NCI-H510A treated with DMSO at 0.1 percent for 48 hours (cell line): Measurements from ENCODE around the gene ZIC3.
"Not testable (repeated sequence)": the region's sequence is repeated elsewhere in the genome, so short reads cannot be mapped to it uniquely, and the experiment has no call there.

Experiments
- DNase-seq: peaks from one replicate; lab custom pipeline; 2025; lab: John Stamatoyannopoulos, UW

ZIC3 gene

DNA sequence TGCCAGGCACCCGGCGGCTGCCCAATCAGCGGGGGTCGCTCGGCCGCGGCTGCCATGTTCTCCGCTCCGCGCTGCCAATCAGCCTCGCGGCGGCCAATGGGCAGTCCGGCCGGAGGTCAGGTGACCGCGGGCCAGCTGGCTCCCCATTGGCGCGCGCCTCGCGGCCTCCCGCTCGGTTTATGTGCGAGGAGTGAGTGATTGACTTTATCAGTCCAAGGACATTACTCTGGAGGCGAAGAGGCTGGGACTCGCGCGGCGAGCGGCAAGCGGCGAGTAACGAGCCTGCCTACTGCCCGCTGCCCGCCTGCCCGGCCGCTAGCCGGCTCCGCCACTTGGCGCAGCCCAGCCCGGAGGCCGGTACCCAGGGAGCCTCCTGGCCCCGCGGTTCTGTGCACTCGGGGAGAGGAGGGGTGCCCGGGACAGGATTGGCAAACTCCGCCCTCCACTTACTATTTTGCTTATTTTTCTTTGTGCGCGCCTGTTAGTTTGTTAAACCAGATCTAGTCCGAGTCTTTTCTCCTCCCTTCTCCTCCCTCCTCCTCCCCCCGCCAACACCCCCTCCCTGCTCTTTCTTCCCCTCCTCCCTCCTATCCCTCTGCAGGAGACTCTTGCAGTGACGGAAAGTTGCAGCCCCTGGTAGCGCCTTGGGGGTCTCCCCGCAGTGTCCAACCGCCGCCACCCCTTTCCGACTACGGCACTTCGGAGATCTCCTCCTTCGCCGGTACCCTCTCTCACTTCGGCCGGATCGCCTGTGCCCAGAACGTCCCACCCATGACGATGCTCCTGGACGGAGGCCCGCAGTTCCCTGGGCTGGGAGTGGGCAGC lies at the start of gene ZIC3:
TSS of gene ZIC3 (plus strand) at position 207 of the 825 bp plus-strand sequence. CDS start at position 772, 565 bp downstream.
- no peak for DNase-seq

DNA sequence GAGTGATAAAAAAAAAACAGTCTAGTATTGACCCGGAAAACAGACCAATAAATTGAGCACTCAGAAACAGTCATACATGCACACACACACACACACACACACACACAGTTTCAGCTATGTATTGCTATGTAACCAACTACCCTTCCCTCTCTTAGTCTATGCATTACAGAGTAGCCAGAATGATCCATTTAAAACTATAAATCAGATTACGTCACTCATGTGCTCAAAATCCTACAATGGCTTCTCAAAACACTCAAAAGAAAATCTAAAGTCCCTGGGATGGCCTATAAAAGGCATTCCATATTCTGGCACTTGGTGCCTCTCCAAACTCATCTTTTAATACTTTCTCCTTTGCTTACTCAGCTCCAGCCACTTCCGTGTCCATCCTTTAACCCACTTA lies 46.5 kb upstream of the ZIC3 start:
- DNase-seq: no peak

DNA sequence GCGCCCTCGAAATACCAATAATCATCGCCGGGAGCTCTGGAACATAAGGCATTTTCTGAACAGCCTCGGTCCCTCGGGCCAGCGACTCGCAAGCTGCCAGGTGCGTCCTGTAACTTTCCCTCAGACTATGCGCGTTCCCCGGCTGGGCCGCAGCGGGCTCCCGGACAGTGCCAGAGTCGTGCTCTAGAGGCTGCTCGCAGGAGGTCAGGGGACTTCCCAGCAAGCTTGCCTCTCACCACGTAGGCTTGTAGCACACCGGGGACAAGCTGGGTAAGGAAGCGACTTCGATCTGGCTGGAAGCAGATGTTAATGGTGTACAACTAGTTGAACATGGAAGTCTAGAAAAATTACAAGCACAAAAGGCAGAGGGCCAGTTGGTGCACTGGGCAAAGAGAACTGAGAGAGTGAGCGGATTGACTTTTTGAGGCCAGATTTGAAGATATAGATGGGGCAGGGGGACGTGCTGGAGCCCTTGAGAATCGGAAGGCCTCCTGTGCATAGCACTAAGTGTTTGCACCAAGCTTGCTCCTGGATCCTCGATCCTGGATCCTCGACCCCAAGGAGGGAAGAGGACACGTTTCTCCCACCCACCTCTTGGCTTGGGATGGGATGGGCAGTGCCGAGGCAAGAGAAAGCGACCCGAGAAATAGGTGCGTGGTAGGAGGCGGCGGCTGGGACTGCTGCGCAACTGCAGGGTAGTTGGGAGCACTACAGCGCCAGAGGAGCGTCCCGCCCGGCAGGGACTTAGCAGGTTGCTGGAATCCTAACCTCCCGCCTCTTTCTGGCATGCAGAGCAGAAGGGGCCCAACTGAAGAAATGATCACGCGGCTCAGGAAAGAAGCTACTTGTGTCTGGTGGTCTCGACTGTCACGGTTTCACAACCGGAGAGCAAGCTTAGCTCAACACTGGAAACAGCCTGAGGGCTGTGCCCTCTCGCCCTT lies 19.9 kb upstream of the ZIC3 start:
- DNase-seq: no peak

DNA sequence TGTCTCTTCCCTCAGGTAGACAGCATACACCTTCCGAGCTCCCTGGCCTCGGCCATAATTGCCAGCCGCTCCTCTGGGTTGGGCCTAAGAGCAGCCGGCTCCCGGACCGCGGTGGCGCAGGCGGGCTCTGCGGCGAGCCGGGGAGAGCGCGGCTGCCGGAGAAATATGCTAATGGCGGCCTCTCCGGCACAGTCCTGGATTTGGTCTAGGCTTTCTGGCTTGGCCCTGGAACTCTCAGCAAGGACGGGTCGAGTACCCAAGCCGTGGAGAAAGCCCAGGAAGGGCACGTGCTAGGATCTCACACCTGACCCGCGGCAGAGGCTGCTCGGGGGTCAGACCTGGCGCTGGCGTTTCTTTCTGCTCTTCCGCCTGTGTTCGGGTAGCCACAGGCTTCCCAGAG lies 18.6 kb upstream of the ZIC3 start:
- DNase-seq: no peak

DNA sequence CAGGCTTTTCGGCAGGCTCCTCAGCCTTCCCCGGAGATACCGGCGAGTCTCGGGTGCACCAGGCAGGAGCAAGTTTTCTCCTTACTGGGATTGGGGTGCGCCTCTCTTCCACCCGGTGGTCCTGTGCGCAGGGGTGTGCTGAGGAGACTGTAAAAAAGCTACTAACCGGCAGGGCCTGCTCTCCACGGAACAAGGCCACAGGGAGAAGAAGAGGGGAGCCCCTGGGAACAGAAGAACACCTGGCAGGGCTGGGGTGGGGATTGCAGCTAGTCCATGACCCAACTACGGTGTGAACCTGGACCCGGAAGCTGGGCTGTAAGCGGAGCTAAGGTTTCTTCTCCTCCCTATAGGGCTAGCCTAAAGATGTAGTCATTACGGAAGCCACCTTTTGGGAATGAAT lies 17.7 kb upstream of the ZIC3 start:
- no peak for DNase-seq

DNA sequence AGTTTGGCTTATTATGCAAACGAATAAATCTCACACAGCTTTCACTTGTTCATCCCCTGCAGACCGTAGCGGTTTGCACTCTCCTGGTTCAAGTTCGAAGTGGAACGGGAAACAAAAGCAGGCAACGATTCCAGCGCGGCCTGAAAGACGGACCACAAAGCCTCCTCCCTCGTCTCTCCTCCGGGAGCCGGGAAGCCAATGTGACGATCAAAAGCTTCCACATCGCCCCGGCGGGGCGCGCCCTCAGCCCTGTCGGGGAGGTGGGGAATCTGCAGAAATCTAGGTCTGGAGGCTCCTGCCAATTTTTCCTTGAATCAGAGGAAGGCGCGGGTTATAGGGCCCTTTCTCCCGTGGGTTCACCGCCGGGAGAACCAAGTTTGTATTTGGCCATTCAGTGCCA lies 16.9 kb upstream of the ZIC3 start:
- DNase-seq: no peak

DNA sequence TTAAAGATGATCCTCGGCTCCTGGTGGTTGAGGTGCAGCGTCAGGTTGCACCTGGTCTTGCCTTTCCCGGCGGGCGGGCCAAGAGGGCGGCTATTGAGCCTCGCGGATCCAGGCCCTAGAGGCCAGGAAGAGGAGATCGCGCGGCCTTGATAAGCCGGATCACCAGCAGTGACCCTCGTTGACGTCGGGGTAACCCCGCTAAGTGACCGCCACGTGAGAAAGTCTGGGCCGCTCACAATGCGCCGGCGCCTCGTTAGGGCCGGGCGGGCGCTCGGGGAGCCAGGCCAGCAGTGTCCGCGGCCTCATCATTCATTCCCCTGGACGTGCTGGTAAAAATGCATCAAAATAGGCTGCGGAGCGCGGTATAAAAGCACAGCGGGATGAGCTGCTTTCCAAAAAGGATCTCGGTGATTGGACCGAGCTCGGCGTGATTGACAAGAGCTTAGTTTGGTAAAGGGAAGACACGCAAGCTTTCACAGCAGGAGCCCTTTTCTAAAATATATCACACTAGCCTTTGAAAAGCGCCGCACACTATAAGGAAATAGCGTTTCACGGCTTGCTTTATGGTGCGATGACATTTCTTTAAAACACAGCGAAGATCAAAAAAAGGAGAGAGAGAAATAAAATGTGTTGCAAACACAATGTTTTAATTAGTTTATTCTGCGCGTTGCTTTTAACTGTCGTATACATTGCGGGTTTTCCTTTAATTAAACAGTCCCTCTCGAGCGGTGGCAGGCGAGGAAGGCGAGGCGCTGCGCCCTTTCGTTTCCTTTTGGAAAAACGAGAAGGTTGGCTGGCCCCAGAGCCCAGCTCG lies 15.9 kb upstream of the ZIC3 start:
- no peak for DNase-seq

DNA sequence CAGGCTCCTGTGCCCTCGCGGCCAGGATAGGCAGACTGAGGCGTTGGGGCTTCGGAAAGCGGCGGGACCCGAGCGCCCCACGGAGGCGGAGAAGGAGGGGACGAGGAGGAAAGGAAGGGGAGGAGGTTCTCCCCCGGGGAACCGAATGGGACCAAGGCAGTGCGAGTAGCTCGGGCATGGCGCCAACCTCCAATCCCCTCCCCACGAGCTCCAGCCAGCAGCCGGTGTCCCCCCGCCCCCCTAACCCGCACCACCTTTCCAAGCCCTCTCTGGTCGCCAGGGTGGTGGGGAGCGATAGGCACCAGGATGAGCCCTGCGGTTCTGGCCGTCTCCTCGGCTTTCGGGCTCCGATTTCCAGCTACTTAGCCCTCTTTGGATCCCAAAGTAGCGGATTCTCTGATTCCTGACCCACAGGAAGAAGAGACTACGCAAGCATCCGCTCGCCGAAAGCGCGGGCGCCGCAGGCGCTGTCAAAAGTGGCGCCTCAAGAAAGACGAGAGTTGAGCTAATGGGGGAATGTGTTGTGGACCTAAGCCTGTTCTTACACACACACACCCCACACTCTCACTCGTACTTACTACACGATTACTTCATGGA lies 15.2 kb upstream of the ZIC3 start:
- DNase-seq: no peak

DNA sequence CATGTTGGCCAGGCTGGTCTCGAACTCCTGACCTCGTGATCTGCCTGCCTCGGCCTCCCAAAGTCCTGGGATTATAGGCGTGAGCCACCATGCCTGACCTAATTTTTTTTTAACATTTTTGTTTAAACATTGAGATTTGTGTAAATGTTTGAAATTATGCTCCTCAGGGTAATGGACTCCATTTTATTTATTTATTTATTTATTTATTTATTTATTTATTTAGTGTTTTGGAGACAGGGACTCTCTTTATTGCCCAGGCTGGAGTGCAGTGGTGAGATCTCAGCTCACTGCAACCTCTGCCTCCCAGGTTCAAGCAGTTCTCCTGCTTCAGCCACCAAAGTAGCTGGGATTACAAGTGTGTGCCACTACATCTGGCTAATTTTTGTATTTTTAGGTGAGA lies 13.8 kb upstream of the ZIC3 start:
- DNase-seq: not testable (repeated sequence)

DNA sequence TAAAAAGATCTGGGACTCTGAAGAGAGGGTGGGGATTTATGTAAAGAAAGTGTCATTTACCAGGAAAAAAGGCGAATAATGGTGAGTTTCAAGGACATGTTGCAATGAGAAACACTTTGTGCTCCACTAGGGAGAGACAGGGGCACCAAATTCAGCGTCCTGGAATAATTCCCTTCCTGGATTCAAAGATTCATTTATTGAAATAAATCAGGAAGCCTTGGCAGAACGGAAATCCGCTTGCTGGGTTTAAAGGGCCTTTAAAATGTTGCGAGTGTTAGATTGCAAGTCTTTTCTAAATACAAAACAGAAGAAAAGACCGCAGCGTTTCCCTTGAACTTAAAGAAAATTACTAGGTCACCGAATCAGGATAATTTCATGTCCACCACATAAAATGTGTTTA lies 3.8 kb upstream of the ZIC3 start:
- no peak for DNase-seq

DNA sequence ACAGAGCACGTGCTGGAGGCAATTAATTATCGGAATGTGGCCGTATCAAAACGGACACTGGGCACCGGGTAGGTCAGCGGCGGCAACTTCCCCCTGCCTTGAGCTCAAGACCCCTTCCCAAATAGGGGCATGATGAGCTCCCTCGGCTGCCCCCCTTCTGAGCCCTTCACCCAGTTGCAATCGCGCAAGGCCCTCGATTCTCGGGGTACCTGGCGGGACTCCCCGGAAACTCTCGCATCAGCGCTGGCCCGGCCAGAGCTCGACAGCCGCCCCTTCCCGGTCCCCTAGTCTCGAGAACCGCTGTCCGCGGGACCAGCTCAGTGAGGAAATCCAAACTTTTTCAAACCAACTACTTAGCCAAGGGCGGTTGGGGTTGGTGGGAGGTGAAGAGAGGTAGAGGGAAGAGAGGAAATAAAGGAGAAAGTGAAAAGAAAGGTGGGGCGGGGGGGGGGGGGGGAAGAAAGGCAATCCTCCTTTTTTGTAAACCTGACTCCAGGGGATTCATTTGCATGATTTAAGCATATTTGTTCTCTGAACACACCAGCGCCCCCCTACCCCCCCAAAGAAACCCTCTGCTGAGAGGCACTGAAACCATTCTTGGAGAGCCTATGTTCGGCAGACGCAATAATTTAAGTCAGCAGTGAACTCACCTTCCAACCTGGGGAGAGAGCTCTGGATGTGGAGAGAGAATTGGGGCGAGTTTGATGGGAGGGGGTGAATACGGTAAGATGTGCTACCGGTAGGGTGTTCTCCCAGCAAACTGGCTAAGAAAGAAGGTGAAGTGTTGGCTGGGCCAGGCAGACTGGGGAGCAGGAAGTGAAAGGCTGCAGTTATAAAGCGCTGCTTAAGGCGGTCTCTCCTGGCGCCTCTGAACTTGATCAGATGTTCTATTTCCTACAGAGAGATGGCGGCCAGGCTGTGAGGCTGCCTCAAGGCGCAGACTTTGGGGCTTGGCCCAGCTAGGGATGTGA lies 2.0 kb upstream of the ZIC3 start:
- DNase-seq: no peak

DNA sequence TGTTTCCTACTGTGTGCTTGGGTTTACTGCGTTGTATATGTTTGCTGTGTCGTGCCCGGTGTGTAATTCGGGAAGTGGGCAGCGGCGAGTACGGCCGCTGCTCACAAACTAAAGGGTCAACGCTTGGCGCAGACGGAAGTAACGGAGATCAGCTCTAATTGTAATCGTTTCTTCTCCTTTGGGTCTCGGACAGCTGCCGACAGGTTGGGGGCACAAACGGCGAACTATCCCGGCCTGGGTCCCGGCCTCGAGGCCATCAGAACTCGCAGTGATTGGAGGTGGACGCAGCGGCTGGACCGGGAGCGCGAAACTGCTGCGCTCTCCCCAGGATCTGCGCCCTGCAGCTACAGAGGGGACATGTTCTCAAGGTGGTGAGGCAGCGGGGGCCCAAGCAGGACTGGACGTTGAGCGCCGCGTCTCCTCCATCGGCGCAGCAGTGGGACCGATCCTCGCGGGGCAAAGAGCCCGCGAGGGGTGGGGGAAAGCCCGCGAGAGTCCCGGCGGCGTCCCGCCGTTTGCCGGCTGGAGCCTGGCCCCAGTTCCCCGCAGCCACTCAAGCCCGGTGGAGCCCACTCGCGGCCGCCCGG lies 516 bp upstream of the ZIC3 start:
- DNase-seq: no peak

DNA sequence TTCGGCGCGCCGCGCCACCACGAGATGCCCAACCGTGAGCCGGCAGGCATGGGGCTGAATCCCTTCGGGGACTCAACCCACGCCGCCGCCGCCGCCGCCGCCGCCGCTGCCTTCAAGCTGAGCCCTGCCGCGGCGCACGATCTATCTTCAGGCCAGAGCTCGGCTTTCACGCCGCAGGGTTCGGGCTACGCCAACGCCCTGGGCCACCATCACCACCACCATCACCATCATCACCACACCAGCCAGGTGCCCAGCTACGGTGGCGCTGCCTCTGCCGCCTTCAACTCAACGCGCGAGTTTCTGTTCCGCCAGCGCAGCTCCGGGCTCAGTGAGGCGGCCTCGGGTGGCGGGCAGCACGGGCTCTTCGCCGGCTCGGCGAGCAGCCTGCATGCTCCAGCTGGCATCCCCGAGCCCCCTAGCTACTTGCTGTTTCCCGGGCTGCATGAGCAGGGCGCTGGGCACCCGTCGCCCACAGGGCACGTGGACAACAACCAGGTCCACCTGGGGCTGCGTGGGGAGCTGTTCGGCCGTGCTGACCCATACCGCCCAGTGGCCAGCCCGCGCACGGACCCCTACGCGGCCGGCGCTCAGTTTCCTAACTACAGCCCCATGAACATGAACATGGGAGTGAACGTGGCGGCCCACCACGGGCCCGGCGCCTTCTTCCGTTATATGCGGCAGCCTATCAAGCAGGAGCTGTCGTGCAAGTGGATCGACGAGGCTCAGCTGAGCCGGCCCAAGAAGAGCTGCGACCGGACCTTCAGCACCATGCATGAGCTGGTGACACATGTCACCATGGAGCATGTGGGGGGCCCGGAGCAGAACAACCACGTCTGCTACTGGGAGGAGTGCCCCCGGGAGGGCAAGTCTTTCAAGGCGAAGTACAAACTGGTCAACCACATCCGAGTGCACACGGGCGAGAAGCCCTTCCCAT lies 1.1 kb downstream of the ZIC3 start:
- no peak for DNase-seq

DNA sequence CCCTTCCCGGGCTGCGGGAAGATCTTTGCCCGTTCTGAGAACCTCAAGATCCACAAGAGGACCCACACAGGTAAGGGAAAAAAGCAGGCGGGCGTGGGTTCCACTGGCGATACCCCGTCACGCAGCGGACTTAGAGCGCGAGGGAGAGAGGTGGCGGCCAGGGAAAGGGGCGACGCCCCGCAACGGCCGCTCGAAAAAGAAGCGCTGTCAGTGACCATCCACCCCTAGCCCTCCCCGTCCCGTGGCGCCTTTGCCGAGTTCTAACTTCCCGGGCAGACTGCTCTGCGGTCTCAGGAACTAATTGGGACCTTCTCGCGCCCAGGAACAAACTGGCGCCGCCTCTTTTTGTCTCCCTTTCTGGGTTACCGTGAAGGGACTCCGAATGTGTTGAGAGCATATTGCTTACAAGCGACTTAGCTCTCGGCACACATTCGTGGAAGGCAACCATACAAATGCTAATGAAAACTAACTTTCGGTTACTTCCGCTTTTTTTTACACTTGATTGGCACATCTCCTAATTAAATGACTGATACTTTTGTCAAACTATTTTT lies 1.8 kb downstream of the ZIC3 start:
- DNase-seq: no peak

DNA sequence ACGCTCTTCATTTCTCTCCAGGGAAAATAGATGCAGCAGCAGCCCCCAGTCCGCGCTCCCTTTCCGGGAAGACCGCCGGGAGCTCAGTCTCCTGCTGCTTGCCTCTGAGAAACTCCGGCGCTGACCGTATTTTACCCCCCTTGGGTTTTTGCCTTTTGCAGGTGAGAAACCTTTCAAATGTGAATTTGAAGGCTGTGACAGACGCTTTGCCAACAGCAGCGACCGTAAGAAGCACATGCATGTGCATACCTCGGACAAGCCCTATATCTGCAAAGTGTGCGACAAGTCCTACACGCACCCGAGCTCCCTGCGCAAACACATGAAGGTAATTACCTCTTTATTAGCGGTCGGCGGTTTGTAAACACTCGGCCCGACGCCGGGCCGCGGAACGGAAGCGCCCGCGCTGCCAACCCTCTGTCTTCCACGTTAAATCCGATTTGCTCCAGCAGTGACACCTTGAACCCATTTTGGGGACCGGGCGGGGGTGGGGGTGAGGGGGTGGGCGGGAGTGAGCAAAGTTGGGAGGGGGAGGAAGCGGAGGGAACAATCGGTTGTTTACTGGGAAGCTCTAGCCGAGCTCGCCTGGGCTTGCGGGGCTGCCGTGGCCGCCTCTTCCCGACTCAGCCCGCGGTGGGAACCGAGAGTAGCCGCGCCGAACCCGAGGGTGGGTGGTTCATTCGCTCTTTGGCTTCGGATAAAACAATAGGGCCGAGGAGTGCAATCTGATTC lies 3.0 kb downstream of the ZIC3 start:
- DNase-seq: no peak

DNA sequence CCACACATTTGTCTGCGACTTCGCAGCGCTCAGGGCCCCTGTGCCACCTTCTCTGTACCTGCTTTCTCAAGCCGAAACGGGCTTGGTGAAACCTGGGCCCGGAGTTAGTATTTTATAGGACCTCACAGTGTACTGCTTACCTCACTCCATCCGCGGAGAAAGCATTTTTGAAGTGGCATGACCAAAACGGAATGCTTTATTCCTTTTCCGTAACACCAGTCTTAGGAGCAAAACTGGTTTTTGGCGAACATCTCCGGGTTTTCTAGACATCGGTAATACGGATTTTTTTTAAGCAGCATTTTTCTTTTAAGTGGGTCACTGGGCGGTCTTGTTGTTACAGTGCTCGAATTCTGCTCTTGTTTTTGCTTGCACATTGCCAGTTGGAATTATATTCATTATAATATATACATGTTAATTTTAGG lies 3.6 kb downstream of the ZIC3 start:
- DNase-seq: no peak

DNA sequence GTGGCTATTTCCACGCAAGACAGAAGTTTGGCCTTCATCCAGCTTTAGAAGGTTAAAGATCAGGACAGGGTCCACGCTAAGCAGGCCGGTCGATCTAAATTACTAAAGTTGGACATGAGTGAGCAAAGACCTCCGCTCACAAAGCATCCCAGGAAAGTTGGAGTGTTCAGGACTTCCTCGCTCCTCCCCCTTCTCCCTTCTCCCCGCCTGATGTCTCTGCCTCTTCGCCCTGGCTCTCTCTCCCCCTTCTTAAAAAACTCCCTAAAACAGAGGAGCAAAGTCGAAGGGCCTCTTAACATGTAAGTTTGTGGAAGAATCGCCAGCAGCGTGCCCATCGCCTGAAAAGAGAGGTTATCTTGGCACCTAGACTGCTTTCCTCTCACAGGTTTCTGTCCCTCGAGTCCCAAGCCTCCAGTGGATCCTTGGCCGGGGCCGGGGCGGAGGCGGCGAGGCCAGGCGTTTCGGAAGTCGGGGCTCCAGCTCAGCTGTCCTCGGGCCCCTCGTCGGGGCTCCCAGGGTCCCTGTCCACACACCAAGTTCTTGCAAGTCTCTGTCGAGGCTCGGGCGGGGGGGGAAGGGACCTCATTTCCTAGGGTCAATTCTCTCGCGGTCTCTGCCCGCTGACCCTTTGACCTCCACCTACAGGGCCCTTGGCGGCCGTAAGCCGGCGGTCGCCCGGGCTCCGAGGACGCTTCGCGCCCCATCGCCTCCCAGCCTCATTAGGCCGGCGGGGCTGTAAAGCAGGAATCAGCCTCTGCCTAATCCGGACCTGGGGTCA lies 7.6 kb downstream of the ZIC3 start:
- no peak for DNase-seq
